Adipocyte (in vitro differentiated cells): ENCODE results near the gene ENTREP1.

Experiments
- DNase-seq: peaks from one replicate; pipeline ENCODE4 v3.0.0-alpha.2; 2015; ENCODE audit warnings: low read depth
- H3K27me3 ChIP-seq: replicated peaks from 2 replicates; pipeline ENCODE4 v1.7.0; 2013; ENCODE audit warnings: mild to moderate bottlenecking, low read length, moderate library complexity; ENCODE audit not compliant: control insufficient read depth, insufficient read depth
- H3K36me3 ChIP-seq: 2 replicates; pipeline ENCODE4 v1.7.0; 2013; ENCODE audit warnings: low read length, mild to moderate bottlenecking, moderate library complexity; ENCODE audit not compliant: control insufficient read depth, insufficient read depth, severe bottlenecking
- H3K4me1 ChIP-seq: 2 replicates; pipeline ENCODE4 v1.7.0; 2013; ENCODE audit warnings: mild to moderate bottlenecking, low read length, moderate library complexity; ENCODE audit not compliant: control insufficient read depth, insufficient read depth
- H3K4me3 ChIP-seq: 2 replicates; pipeline ENCODE4 v1.7.0; 2013; ENCODE audit warnings: mild to moderate bottlenecking, low read length, moderate library complexity
- H3K9ac ChIP-seq: 2 replicates; pipeline ENCODE4 v1.7.0; 2013; ENCODE audit warnings: mild to moderate bottlenecking, low read length, moderate library complexity
- H3K9me3 ChIP-seq: 2 replicates; pipeline ENCODE4 v1.7.0; 2013; ENCODE audit warnings: mild to moderate bottlenecking, low read length, moderate library complexity; ENCODE audit not compliant: control insufficient read depth

The ENTREP1 gene, protein sequence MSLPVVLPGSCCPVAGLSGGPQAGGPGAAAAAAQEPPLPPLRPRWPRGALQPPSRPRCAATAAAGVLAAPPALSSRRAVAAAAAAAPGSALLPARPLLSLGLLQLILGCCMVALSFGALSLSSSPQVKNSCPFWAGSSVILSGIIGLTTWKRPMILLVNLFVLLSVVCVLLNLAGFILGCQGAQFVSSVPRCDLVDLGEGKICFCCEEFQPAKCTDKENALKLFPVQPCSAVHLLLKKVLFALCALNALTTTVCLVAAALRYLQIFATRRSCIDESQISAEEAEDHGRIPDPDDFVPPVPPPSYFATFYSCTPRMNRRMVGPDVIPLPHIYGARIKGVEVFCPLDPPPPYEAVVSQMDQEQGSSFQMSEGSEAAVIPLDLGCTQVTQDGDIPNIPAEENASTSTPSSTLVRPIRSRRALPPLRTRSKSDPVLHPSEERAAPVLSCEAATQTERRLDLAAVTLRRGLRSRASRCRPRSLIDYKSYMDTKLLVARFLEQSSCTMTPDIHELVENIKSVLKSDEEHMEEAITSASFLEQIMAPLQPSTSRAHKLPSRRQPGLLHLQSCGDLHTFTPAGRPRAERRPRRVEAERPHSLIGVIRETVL

DNA sequence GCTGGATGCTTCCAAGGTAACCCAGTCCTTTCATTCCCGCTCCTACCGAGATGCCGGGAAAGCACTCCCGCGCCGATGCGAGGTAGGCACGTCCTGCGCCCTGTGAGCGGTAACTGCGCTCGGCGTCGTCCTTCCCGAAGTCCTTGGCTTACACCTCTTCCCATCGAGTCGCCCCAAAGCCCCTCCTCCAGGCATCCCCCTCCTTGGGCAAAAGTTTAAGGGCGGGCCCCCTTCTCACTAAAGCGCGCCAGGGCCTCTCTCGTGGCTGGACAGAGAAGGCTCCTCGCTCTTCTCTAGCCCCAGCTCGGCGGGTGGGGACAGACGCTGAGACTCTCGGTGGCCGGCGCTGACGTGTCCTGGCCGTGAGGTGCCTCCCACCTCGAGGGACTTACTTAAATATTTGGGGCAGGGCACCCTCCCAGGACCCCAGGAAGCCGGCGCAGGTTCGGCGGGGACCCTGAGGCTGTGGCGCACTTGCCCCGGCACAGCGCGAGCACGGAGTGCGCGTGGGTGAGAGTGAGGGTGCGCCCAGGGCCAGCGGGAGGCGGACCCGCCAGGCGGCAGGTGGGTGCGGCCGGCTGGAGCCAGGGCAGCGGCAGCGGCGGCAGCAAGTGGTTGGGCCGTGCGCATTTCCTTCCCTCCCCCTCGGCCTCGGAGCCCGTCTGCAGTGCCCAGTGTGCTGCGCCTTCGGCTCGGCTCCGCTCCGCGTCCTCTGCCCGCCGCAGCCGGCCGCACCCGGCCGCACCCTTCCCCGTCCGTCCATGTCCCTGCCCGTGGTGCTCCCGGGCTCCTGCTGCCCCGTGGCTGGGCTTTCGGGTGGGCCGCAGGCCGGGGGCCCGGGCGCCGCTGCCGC is at the start of gene ENTREP1:
Gene ENTREP1, plus strand, starts transcription at position 667 of the 853 bp plus-strand sequence. Its CDS starts 95 bp downstream, at position 762.
- Histone ChIP-seq H3K9me3 (no peaks in the 10 kb centered on the region), H3K4me1 (peaks cover 3% of the 10 kb centered on the region), H3K27me3 (peaks cover 58% of the 10 kb centered on the region), H3K9ac (no peak within 1 kb of the TSS), H3K4me3 (peak within 1 kb of the TSS; percentile 65), H3K36me3 (no peaks in the 10 kb centered on the region)
- DNase-seq, result peak; percentile 61

GRCh38 chr9:69276775-69277174 is 48.2 kb upstream of the ENTREP1 start:
- Histone ChIP-seq H3K9me3 (peaks cover 9% of the 10 kb centered on the region), H3K4me3 (no peak overlapping the region), H3K36me3 (no peaks in the 10 kb centered on the region), H3K4me1 (peaks cover 7% of the 10 kb centered on the region), H3K9ac (no peak overlapping the region), H3K27me3 (no peaks in the 10 kb centered on the region)
- no peak for DNase-seq

- Histone ChIP-seq H3K9me3 (peaks cover 6% of the 10 kb centered on the region), H3K27me3 (peaks cover 2% of the 10 kb centered on the region), H3K9ac (no peak overlapping the region), H3K4me1 (peaks cover 7% of the 10 kb centered on the region), H3K36me3 (no peaks in the 10 kb centered on the region), H3K4me3 (no peak overlapping the region)
- DNase-seq, result no peak
Measured at GRCh38 chr9:69279084-69279731, 45.8 kb upstream of the ENTREP1 start.

DNA sequence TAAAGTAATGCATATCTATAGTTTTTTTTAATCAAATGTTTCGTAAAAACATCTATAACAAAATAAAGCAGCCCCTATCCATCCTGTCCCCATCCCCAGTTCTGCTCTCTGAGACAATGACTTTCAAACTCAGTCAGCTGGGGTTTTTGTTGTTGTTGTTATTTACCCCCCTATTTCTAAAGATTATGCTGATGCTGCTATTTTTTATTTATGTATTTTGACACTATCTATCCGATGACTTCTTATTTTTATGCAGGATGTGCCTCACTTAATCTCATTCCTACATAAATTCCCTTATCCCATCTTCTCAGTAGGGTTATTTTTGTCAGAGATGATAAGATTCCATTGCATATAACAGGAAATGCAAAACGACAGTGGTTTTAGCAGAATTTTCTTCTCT is 45.3 kb upstream of the ENTREP1 start:
- H3K4me3 ChIP-seq, result no peak overlapping the region
- no peak for DNase-seq
- H3K27me3 ChIP-seq, result peaks cover 2% of the 10 kb centered on the region
- no peak overlapping the region for H3K9ac ChIP-seq
- peaks cover 7% of the 10 kb centered on the region for H3K4me1 ChIP-seq
- no peaks in the 10 kb centered on the region for H3K36me3 ChIP-seq
- H3K9me3 ChIP-seq, result peaks cover 3% of the 10 kb centered on the region

DNA sequence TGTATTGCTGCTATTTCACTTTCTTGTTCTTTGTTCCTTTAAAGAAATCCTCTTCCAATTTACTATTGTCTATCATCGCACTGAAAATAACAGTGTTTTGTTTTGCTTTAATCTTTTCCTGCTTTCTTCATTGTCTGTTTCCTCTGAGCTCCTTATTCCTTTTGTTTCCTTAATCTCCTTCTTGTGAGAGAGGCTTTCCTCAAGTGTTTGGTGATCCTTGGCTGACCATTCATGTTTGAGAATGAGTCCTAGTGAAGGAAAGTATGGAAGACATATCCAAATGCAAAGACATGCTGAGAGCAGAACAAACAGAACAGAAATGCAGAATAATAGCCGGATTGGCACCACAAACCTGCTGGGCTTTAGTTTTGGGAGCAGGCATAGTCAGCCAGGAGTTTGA is 42.0 kb upstream of the ENTREP1 start:
- no peak overlapping the region for H3K4me3 ChIP-seq
- H3K36me3 ChIP-seq, result no peaks in the 10 kb centered on the region
- peaks cover 2% of the 10 kb centered on the region for H3K27me3 ChIP-seq
- H3K9me3 ChIP-seq, result peaks cover 7% of the 10 kb centered on the region
- DNase-seq, result no peak
- H3K4me1 ChIP-seq, result no peaks in the 10 kb centered on the region
- H3K9ac ChIP-seq, result no peak overlapping the region

GRCh38 chr9:69292078-69292477 is 32.9 kb upstream of the ENTREP1 start:
- Histone ChIP-seq H3K27me3 (peaks cover 5% of the 10 kb centered on the region), H3K9ac (no peak overlapping the region), H3K9me3 (no peaks in the 10 kb centered on the region), H3K4me3 (no peak overlapping the region), H3K36me3 (no peaks in the 10 kb centered on the region), H3K4me1 (no peaks in the 10 kb centered on the region)
- no peak for DNase-seq

GRCh38 chr9:69293156-69293555 is 31.9 kb upstream of the ENTREP1 start:
- no peaks in the 10 kb centered on the region for H3K36me3 ChIP-seq
- no peaks in the 10 kb centered on the region for H3K9me3 ChIP-seq

GRCh38 chr9:69295872-69296552 is 29.0 kb upstream of the ENTREP1 start:
- DNase-seq, result no peak

More at GRCh38 chr9:69293156-69293555, 31.9 kb upstream of the ENTREP1 start:
- H3K9ac ChIP-seq, result no peak overlapping the region
- H3K4me1 ChIP-seq, result no peaks in the 10 kb centered on the region
- H3K27me3 ChIP-seq, result peaks cover 5% of the 10 kb centered on the region
- no peak for DNase-seq
- H3K4me3 ChIP-seq, result no peak overlapping the region

GRCh38 chr9:69297300-69297980 is 27.6 kb upstream of the ENTREP1 start:
- H3K36me3 ChIP-seq, result no peaks in the 10 kb centered on the region
- no peaks in the 10 kb centered on the region for H3K4me1 ChIP-seq
- no peak overlapping the region for H3K9ac ChIP-seq
- H3K27me3 ChIP-seq, result peaks cover 8% of the 10 kb centered on the region
- H3K9me3 ChIP-seq, result no peaks in the 10 kb centered on the region
- H3K4me3 ChIP-seq, result no peak overlapping the region
- DNase-seq, result no peak

More at GRCh38 chr9:69295872-69296552, 29.0 kb upstream of the ENTREP1 start:
- Histone ChIP-seq H3K4me3 (no peak overlapping the region), H3K9ac (no peak overlapping the region), H3K9me3 (no peaks in the 10 kb centered on the region), H3K4me1 (no peaks in the 10 kb centered on the region), H3K36me3 (no peaks in the 10 kb centered on the region), H3K27me3 (peaks cover 5% of the 10 kb centered on the region)

DNA sequence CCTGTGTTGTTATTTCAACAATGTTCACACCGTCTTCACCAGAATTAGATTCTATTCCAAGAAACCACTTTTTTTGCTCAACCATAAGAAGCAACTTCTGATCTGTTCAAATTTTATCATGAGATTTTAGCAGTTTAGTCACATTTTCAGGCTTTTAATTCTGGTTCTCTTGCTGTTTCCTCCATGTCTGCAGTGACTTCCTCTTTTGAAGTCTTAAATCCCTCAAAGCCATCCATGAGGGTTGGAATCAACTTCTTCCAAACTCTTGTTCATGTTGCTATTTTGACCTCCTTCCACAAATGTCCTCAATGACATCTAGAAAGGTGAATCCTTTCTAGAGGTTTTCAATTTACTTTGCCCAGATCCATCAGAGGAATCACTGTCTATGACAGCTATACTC is 25.7 kb upstream of the ENTREP1 start:
- Histone ChIP-seq H3K4me3 (no peak overlapping the region), H3K27me3 (peaks cover 10% of the 10 kb centered on the region), H3K9me3 (no peaks in the 10 kb centered on the region), H3K4me1 (no peaks in the 10 kb centered on the region), H3K36me3 (no peaks in the 10 kb centered on the region), H3K9ac (no peak overlapping the region)
- DNase-seq, result no peak
